Activated CD4-positive, CD25-positive, alpha-beta regulatory T cell treated with anti-CD3 and anti-CD28 coated beads, Interleukin-2, amount 50 U/mL, for 16 hours (primary cell): ENCODE results near the gene SPATA2.
"Not testable (repeated sequence)": the region's sequence is repeated elsewhere in the genome, so short reads cannot be mapped to it uniquely, and the experiment has no call there.

ENCODE experiments used
- DNase-seq: peaks from one replicate; pipeline ENCODE4 v3.0.0-alpha.2; 2020; ENCODE audit warnings: low read depth, low spot score

SPATA2 gene

DNA sequence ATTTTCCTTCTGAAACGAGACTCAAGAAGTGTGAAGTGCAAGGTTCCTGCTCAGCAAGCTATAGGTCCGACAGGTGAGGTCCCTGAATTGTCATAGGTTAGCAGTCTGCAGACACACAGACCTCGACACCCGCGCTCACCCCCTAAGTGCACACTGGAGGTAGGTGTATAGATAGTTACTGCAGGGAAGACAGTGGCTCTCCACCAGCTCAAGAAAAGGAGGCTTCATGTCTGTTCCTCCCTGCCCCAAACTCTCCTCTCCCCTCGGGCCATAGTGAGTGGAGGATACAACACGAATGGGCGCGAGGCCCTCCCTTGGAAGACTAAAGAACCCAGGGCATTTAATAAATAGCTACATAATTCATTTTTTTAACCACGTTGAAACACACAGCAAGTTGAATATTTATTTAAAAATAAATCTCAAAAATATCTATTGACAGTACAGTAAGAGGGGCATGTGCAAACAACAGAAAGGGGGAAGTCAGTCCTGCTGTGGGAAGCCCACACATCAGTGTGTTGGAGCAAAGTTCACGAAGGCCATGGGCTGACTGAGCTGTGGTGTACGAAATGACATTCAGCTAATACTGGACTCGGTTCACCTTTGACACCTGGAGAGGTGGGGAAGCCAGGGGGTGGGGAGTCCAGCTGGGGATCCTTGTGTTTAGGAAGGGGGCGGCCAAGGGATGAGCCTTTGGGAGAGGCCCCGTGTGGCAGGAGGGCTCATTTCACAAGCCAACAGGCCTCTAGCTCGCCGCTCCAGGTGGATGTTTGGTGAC, 10.7 kb downstream of the SPATA2 start:
- no peak for DNase-seq

DNA sequence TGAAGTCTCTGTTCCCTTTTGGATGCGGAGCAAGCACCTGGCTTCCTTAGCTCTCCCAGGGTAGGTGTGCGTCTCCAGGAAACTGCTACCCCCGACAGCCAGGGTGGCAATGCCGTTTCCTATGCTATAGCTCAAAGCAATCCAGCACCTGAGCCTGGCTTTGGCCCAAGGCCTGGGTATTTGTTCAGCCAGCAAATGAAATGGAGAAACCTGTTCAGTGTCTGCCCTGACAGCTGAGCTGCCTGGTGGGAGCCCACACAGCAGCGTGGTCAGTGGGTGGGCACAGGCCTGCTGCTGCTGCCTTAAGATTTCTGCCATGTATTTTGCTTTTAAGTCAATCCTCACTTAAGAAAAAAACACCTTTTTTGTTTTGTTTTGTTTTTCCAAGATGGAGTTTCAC, 13.7 kb downstream of the SPATA2 start:
- no peak for DNase-seq

DNA sequence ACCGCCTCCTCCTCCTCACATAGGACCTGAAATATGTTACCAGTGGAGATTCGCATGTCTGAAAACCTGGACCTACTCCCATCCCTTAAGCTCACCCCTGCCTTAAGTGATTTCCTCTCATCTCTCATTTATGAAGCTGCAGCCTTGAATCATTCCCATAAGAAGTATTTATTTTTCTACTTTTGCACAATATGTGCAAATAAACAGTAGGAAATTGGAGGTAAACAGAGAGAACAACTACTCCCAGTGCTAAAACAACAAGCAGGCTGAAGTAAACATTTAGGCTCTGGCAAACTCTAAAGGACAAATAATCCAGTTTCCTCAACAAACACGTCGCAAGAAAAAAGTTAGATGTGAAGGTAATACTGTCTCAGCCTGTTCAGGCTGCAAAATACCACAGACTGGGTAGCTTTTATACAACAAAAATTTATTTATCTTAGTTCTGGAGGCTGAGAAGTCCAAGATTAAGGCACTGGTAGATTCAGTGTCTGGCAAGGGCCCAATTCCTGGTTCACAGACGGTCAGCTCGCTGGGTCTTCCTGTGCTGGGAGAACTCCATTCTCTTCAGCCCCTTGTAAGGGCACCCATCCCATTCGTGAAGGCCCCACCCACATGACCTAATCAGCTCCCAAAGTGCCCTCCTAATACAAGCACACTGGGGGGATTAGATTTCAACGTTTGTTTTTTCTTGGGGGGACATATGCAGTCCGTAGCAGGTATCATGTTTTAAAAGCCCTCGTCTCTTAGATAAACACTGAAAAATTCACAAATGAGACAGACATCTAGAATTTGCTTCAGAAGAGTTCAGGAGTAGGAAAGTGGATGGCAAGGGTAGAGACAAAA, 15.6 kb downstream of the SPATA2 start:
- DNase-seq, result no peak

DNA sequence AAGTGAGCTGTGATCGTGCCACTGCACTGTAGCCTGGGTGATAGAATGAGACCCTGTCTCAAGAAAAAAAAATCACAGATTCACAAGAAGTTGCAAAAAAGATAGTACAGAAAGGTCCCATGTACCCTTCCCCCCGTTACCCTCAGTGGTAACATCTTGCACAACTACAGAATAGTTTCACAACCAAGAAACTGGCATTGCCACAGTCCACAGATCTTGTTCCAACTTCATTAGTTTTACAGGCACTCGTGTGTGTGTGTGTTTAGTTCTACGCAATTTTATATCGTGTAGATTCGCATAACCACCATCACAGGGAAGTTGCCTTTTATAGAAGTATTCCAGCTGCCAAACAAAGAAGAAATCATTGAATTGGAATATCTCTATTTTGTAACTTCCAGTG, 19.1 kb downstream of the SPATA2 start:
- no peak for DNase-seq

DNA sequence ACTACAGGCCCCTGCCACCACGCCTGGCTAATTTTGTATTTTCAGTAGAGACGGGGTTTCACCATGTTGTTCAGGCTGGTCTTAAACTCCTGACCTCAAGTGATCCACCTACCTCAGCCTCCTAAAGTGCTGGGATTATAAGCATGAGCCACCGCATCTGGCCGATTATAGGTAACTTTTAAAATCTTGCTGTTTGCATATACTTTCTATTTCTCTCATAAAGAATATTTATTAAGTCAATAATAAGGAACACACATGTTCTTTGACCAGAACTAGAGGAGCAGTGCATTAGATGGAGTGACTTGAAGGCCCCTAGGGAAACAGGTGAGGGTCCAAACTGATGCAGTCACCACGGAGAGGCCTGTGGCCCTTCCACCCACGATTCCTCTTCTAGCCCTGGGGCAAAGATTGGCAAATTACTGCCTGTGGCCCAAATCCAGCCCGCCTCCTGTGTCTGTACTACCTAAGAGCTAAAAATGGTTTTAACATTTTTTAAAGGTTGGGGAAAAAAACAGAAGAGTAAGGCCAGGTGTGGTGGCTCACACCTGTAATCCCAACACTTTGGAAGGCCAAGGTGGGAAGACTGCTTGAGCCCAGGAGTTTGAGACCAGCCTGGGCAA, 19.7 kb downstream of the SPATA2 start:
- not testable (repeated sequence) for DNase-seq

DNA sequence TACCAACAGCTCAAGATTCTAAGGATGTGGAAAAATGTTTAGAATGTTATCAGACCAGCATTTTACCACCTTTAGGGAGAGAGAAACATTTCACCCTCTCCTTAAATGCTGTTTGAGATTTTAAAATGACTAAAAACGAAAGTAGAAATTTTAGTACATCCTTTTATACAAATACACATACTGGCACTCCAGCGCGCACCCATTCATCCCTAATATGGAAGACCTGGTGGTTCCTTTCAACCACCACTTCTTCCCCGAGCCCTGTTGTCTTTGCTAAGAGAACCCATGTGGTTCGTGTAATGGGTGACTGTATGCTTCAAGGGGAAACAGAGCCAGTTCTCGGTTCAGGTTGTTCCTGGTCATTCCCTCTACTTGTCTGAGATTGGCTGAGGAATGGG, 21.3 kb downstream of the SPATA2 start:
- no peak for DNase-seq

DNA sequence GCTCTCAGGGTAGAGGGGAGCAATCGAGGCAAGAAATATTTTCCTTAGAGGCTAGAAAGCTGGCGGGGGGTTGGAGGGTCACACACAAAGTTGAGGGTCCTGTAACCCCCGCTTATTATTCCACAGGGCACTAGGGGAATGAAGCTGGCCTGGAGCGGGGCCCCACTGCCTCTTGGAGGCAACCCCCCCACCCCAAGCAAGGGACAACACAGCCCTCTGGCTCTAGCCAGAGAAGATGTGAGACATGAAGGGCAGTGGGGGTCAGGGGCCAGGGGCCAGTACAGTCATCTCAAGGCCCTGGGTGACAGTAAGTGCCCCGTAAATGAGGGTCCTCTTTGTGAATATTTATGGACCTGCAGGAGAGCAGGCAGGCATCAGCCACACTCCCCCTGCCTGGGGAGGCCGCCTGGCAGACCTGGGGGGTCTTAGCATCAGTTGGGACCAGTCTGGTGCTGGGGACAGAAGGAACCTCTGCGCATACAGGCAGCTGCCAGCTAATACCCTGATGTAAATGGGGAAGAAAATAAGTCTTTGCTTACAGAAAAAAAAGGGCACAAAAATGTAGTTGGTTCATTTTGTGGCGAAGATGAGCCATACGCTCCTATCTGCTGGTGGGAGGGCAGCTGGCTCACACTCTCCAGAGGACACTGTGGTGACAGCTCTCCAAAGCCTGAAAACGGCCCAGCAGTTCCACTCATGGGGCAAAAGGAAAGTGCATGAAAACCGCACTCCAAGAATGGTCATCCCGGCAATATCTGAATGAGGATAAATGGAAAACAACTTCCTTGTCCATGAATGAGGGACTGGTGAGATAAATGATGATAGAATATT, 21.9 kb downstream of the SPATA2 start:
- DNase-seq, result no peak

DNA sequence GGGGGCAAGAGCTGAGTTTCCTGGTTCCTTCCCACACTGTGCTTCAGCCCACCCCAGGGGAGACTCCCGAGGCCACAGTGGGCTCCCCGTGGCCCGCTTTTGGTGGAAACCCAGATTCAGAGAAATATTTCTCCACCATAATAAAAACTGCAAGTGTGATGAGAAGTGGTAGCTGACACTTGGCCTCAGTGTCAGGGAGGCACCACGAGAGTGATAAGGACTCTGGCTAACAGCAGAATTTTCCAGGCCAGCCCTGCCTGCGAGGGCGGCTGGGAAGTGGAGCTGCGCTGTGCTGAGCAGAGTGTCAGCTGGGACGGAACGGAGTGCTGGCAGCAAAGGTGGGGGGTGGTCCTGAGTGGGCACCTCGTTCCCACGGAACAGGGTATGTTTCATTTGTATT, 22.5 kb downstream of the SPATA2 start:
- DNase-seq, result no peak

DNA sequence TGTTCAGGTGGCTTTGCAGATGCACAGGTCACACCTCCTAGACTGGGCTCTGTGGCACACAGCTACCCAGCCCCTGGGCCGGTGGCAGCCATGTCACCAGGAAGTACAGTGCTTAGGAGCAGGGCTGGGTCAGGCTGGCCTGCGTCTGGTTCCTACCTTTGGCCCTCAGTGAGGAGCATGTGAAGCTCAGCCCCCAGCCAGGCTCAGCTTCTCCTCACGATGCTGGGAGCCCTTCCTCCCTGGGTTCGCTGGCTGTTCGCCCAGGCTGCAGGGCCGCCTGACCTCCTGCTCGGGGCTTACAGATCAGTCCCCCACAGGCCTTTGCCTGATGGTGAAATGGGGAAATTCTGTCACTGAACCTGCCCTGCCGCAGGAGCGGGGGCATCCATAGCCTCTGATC, 23.1 kb downstream of the SPATA2 start:
- DNase-seq, result no peak

DNA sequence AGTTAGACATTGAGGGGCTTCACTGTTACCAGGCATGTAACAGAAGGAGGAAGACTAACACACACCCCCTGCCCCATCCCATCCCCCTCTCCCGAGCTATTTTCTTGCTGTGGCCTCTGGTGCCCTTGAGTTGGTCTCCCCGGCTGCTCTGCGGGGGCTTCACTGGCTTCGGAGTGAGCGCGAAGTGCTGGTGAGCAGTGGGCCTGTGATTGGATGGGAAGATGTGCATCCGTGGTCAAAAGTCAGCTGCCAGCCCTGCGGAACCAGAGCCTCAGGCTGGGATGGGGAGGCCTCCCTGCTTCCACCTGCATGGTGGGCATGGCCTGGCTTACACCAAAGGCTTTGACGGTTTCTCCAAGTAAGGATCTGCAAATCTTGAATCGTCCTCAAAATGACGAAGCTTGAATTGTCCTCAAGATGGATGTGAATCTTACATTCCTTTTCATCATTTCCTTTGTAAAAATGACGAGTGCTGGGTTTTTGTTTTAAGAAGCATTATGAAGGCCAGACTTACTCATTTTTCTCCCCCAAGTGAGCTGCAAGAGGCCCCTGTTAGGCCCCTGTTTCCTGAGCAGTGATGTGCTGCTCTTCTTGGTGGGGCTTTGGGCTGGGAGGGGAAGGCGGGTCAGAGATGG, 23.7 kb downstream of the SPATA2 start:
- DNase-seq, result no peak

DNA sequence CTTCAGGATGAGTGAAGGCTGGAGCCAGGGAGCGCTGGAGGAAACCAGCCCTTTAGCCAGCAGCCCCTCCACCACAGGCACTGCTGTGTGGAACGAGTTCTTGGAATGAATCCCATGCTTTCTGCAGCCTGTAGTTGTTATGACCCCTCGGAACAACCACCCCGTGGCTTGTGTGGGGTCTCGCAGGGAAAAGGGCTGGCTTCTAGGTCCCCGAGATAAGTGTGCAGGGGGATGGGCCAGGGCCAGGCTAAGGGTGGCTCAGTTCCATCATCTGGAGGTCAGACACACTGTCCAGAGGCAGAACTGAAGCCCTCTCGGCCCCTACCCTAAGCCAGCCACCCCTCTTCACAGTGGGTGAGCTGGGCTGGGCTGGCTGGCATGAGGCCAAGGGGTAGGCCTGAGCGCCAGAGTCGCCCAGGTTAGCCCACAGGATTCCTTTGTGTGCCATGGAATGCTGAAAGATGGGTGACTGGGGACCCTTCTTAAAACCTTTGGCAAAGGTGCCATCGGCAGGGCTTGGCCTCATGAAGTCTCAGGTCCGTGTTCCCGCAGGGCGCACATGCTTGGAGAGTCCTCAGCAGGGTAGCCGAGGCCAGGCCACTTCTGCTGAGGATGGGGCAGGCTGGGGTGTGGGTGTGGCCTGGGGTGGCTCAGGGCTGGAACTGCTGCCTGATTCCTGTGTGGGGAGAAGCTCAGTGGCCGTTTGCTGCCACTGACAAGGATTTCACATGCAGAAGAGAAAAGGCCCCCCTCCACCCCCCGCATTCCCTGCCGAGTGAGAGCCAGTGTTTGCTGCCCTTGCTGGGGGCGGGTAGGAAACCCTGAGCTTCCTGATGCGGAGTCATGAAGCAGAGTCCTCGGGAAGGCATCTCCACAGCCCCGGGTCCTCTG, 24.6 kb downstream of the SPATA2 start:
- DNase-seq, result no peak

DNA sequence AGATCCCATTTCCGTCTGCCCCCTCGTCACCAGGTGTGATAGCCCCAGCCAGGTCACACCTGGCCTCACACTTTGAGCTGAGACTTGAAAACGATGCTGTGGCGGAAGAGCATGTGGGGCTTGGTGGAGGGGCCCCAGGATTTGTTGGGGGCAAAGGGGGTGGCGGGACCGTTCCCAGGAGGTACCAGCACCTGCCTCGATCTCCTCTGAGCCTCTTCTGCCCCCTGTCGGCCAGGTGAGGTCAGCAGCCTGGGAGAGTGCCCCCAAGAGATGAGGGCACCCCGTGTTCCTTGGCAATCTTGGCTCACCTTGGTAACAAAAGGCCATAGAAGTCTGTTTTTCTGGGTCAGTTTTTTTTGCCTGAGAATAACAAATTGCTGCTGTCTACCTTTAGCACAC, 25.4 kb downstream of the SPATA2 start:
- no peak for DNase-seq

DNA sequence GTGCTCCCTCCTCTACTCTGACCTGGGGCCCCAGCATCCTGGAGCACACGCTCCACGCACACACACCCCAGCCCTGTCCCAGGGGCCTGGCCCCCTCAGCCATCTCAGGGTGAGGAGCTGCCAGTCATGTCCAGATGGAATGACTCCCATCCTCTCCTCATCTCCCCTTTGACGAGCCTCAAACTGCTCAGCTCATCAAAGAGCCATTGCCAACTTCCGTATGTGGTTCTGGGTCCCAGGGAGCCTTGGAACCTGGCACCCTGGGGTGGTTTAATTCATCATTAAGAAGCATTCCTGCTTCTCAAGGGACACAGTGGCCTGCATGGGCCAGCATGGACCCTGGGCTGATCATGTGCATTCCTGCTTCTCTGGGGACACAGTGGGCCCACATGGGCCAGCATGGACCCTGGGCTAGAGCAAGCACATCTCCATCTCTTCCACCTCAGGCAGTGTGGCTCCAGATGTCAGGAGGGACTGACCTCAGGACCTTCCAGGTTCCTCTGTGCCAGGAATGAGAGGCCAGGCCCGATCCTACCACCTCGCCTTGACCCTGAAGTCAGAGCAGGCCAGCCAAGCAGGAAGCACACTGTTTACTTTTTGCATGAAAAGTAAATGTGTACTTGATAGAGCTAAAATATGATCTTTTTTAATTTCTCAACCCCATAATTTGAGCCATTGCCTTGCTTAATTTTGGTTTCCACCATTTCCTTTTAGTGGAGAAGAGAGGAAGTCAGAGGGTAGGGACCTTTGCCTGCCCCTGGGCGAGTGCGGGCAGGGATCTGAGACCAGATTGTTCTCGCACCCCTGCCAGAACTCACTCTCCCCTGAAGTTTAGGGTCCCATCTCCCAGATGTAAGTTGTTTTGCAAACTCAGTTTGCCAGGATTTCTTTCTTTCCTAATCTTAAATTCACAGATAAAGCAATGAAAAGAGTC, 26.1 kb downstream of the SPATA2 start:
- no peak for DNase-seq

DNA sequence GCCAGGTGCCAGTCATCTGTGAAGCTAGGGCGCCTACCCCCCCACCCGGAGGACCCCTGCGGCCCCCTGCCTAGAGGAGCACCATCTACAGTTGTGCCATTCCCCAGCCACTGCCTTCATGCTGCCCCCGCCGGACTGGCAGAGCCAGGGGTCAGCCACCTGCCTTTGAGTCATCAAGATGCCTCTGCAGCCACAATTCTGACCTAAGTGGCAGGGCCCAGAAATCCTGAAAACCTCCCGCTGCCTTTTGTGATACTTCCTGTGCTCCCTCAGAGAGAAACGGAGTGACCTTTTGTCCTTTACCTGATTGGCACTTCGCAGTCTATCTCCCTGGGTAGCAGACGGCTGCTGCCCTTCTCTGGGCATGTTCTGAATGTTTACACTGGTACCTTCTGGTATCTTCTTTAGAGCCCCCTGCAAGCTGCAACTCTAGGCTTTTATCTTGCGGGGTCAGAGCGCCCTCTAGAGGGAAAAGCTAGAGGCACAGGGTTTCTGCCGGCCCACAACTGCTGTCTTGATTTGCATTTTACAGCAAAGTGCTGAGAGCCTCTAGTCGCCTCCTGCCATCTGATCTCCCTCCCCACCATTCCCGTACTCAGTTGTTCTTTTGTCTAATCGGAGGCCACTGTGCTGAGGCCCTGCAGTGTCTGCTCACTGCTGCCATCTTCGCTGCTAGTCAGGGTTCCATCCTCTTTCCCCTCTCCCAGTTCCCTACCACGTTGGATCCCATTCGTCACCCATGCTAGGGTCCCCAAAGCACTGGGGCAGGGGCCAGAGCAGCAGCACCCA, 26.9 kb downstream of the SPATA2 start:
- peak; percentile 31 for DNase-seq

DNA sequence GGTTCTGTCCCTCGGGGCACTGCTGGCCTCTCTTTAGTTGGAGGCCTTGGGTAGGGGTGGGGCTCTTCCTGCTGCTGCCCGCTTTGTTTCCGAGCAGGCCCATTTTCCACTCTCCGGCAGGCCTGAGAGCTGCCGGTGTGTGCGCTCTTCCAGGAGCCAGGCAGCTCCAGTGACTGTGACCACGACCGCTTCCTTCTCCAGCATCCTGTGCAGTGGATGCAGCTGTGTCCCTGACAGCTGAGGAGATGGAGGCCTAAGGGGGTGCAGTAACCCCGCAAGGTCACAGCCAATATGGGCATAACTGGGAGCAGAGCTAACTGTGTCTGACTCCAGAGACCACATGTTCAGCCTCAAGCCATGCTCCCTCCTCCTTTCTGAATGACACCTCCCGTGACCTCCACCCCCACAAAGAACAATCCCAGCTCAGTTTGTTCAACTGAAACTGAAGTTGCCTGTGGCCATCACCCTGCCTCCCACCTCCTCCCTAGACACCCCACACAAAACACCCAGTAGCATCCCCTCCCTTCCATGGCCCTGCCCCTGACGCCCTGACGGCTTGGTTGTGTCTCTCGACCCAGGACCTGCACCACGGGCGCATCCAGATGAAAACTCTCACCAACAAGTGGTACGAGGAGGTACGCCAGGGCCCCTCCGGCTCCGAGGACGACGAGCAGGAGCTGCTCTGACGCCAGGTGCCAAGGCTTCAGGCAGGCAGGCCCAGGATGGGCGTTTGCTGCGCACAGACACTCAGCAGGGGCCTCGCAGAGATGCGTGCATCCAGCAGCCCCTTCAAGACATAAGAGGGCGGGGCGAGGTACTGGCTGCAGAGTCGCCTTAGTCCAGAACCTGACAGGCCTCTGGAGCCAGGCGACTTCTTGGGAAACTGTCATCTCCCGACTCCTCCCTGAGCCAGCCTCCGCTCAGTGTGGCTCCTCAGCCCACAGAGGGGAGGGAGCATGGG, 27.8 kb downstream of the SPATA2 start:
- no peak for DNase-seq

DNA sequence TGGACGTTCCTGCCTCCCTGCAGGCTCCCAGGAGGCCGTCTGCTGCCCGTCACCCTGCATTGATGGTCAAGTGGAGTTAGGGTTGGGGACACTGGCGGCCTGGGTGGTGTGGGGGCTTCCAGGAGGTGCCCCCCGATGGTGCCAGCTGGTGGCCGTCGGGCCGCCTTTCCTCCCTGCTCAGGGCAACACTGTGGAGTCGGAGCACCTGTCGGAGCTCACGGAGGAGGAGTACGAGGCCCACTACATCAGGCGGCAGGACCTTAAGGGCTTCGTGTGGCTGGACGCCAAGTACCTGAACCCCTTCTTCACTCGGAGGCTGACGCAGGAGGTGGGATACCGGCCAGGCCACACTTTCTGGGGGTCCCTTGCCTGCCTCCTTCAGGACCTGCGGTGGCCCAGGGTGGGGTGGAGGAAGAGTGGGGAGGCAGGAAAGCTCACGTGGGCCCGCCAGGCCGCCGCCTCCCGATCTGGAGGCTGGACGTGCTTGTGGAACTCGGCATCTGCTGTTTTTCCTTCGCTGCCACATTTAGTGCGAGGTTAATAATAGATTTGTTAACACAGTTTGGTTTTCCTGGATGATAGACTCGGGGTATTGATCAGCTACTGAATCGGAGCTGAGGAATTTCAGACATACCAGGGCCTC, 28.6 kb downstream of the SPATA2 start:
- no peak for DNase-seq
